Measurements from ENCODE around the gene TRAF3IP1.

Gene TRAF3IP1

GRCh38 chr2:238383135-238383534 lies 62.8 kb downstream of the TRAF3IP1 start:
- DNase-seq (ENCODE audit: extremely low read depth, low read depth), result no peak
- no peak for TF ChIP-seq CTCF (IDR thresholded peaks at IDR 0.05; ENCODE audit: low read depth, low read length)

GRCh38 chr2:238383743-238384380 lies 63.5 kb downstream of the TRAF3IP1 start:
- TF ChIP-seq CTCF (IDR thresholded peaks at IDR 0.05; ENCODE audit: low read depth, low read length), result no peak

GRCh38 chr2:238387332-238387731 lies 67.0 kb downstream of the TRAF3IP1 start:
- DNase-seq (ENCODE audit: extremely low read depth, low read depth), result no peak
- no peak for TF ChIP-seq CTCF (IDR thresholded peaks at IDR 0.05; ENCODE audit: low read depth, low read length)

More at GRCh38 chr2:238383743-238384380, 63.5 kb downstream of the TRAF3IP1 start:
- no peak for DNase-seq (ENCODE audit: extremely low read depth, low read depth)

GRCh38 chr2:238388794-238389193 lies 68.5 kb downstream of the TRAF3IP1 start:
- no peak for TF ChIP-seq CTCF (IDR thresholded peaks at IDR 0.05; ENCODE audit: low read depth, low read length)
- DNase-seq (ENCODE audit: extremely low read depth, low read depth), result no peak

GRCh38 chr2:238389988-238390589 lies 69.8 kb downstream of the TRAF3IP1 start:
- no peak for DNase-seq (ENCODE audit: extremely low read depth, low read depth)
- TF ChIP-seq CTCF (IDR thresholded peaks at IDR 0.05; ENCODE audit: low read depth, low read length), result no peak

GRCh38 chr2:238391042-238391689 lies 70.8 kb downstream of the TRAF3IP1 start:
- no peak for TF ChIP-seq CTCF (IDR thresholded peaks at IDR 0.05; ENCODE audit: low read depth, low read length)
- DNase-seq (ENCODE audit: extremely low read depth, low read depth), result no peak

- no peak for DNase-seq (ENCODE audit: extremely low read depth, low read depth)
- TF ChIP-seq CTCF (IDR thresholded peaks at IDR 0.05; ENCODE audit: low read depth, low read length), result no peak
Measured at GRCh38 chr2:238396663-238397062, 76.3 kb downstream of the TRAF3IP1 start.

Data from AG09319 (cell line).